B cell (primary cell): Measurements from ENCODE around the gene SLC24A3. TPM values are rescaled to one million over a fixed set of nuclear protein-coding genes. Genes with fewer than 3 reads are reported as not detected.

ENCODE experiments used
- ATAC-seq: fragments of 200-7000 bp; cut with Tn5 transposase; one replicate; pipeline ENCODE4 v1.10.0; 2021; ENCODE audit warnings: low read depth, mild to moderate bottlenecking, moderate number of reproducible peaks, moderate library complexity
- CTCF ChIA-PET: fragments of 350-600 bp; sonication (Branson Sonifier 250); formaldehyde crosslinking; loops from one replicate; lab custom pipeline; 2021; ENCODE audit warnings: antibody characterized with exemption, inconsistent platforms; lab: Charles Lee
- POLR2A ChIA-PET: fragments of 350-600 bp; sonication (Branson Sonifier 250); formaldehyde crosslinking; loops from one replicate; lab custom pipeline; 2021; ENCODE audit warnings: antibody characterized with exemption; lab: Charles Lee
- DNase-seq: peaks from one replicate; pipeline ENCODE4 v3.0.0; 2013
- H2AFZ ChIP-seq: 2 replicates; pipeline ENCODE4 v1.6.1; 2012; ENCODE audit warnings: mild to moderate bottlenecking, low read depth, low read length; ENCODE audit not compliant: insufficient read depth, poor library complexity, severe bottlenecking
- H3K27ac ChIP-seq, 2 donors: 1 replicate in 1 of 2; 2 replicates in 1 of 2; pipeline ENCODE4 v1.5.1; 2012 to 2013; ENCODE audit warnings: low read length in 2 of 2, mild to moderate bottlenecking in 2 of 2, moderate library complexity in 1 of 2
- H3K27me3 ChIP-seq, 4 experiments: fragments of 200-600 bp in 1 of 4; sonication (generic) in 1 of 4; replicated peaks in 1 of 4; 1 replicate in 2 of 4; 2 replicates in 2 of 4; pipeline versions ENCODE4 v1.6.1 to v1.7.0; 2013 to 2016; ENCODE audit warnings: low read length in 3 of 4, mild to moderate bottlenecking in 2 of 4, mixed read lengths in 1 of 4, moderate library complexity in 1 of 4; ENCODE audit not compliant: insufficient read depth in 4 of 4, control insufficient read depth in 3 of 4; ENCODE audit errors: control extremely low read depth in 1 of 4
- H3K36me3 ChIP-seq, 2 experiments: replicated peaks in 1 of 2; 1 replicate in 1 of 2; 2 replicates in 1 of 2; pipeline versions ENCODE4 v1.6.1 to v1.7.1; 2013; ENCODE audit warnings: low read length in 1 of 2; ENCODE audit not compliant: insufficient read depth in 2 of 2, control insufficient read depth in 1 of 2; ENCODE audit errors: control extremely low read depth in 1 of 2, extremely low read depth in 1 of 2
- H3K4me1 ChIP-seq, 2 donors: fragments of 200-600 bp in 1 of 2; sonication (generic) in 1 of 2; 1 replicate in 1 of 2; 2 replicates in 1 of 2; pipeline versions ENCODE4 v1.5.1 to v1.6.1; 2013 to 2017; ENCODE audit warnings: low read length in 2 of 2; ENCODE audit not compliant: control insufficient read depth in 2 of 2, insufficient read depth in 2 of 2
- H3K4me2 ChIP-seq: replicated peaks from 2 replicates; pipeline ENCODE3; 2012; ENCODE audit warnings: mild to moderate bottlenecking, low read depth, low read length; ENCODE audit not compliant: poor library complexity, severe bottlenecking
- H3K4me3 ChIP-seq, 5 experiments: fragments of 200-600 bp in 1 of 5; sonication (generic) in 1 of 5; 1 replicate in 3 of 5; 2 replicates in 2 of 5; pipeline versions ENCODE4 v1.5.1 to v1.7.0; 2011 to 2016; ENCODE audit warnings: low read length in 4 of 5, mild to moderate bottlenecking in 4 of 5, low read depth in 2 of 5, control low read depth in 1 of 5, moderate library complexity in 1 of 5; ENCODE audit not compliant: insufficient read depth in 1 of 5; ENCODE audit errors: control extremely low read depth in 1 of 5, extremely low read depth in 1 of 5
- H3K79me2 ChIP-seq: fragments of 200-600 bp; sonication (generic); one replicate; pipeline ENCODE4 v1.6.0; 2016; ENCODE audit warnings: low read length; ENCODE audit not compliant: control insufficient read depth, insufficient read depth
- H3K9ac ChIP-seq: fragments of 200-600 bp; sonication (generic); 2 replicates; pipeline ENCODE4 v1.6.1; 2017; ENCODE audit warnings: mild to moderate bottlenecking, low read length, moderate library complexity
- H3K9me3 ChIP-seq, 3 donors: one replicate each; pipeline versions ENCODE4 v1.6.1 to v1.7.1; 2013; ENCODE audit warnings: low read length in 2 of 3; ENCODE audit not compliant: control insufficient read depth in 2 of 3, insufficient read depth in 1 of 3; ENCODE audit errors: control extremely low read depth in 1 of 3
- H4K20me1 ChIP-seq: 2 replicates; pipeline ENCODE4 v1.6.0; 2012; ENCODE audit warnings: mild to moderate bottlenecking, low read length; ENCODE audit not compliant: insufficient read depth, control insufficient read depth, poor library complexity, severe bottlenecking
- H3K27ac Mint-ChIP-seq: one replicate; pipeline ENCODE4 v1.8.0; 2021; ENCODE audit warnings: mixed read lengths
- H3K27me3 Mint-ChIP-seq: one replicate; pipeline ENCODE4 v1.8.0; 2021; ENCODE audit warnings: mixed read lengths
- H3K4me1 Mint-ChIP-seq: one replicate; pipeline ENCODE4 v1.8.0; 2021; ENCODE audit warnings: mixed read lengths
- H3K4me3 Mint-ChIP-seq: one replicate; pipeline ENCODE4 v1.8.0; 2021; ENCODE audit warnings: mixed read lengths
- H3K9me3 Mint-ChIP-seq: one replicate; pipeline ENCODE4 v1.8.0; 2022; ENCODE audit warnings: mixed read lengths; ENCODE audit not compliant: insufficient read depth
- EZH2 ChIP-seq: IDR thresholded peaks from 2 replicates; pipeline ENCODE4 v1.6.1; 2012; ENCODE audit warnings: borderline replicate concordance, low read depth, mild to moderate bottlenecking, moderate library complexity, low read length; ENCODE audit not compliant: insufficient read depth, poor library complexity, severe bottlenecking
- WGBS: methylation state at CpG from one replicate; pipeline ENCODE4 v1.1.5; 2013; ENCODE audit warnings: missing lambda C conversion rate; ENCODE audit not compliant: insufficient coverage; 5-methylcytosine and 5-hydroxymethylcytosine counted together
- intact Hi-C: fragments of 100-400 bp; cut with micrococcal nuclease; formaldehyde crosslinking; loops from one replicate; pipeline ENCODE4 v1.10.0; 2022
- polyA plus RNA-seq: library from polyadenylated mRNA; depleted of rRNA; stranded (reverse); fragments of >200 nt; gene quantifications from 2 replicates; pipeline ENCODE4 v1.2.3, GENCODE V29; 2012
- total RNA-seq, 2 donors: library from RNA; stranded (reverse); fragments of 120-200 nt in 1 of 2; gene quantifications; 1 replicate in 1 of 2; 2 replicates in 1 of 2; pipeline versions ENCODE4 v1.2.3 to v1.2.4, GENCODE V29; 2013 to 2022
- TF ChIP-seq, protein P1 (sequence below): fragments of 200-600 bp; IDR thresholded peaks from one replicate; pipeline ENCODE4 v1.8.0; 2022; ENCODE audit warnings: antibody characterized with exemption, mild to moderate bottlenecking

Gene SLC24A3
- total and polyA plus RNA-seq, 2 donors (not counting 1 experiment from before 2014, with no cell fraction given): not detected

DNA sequence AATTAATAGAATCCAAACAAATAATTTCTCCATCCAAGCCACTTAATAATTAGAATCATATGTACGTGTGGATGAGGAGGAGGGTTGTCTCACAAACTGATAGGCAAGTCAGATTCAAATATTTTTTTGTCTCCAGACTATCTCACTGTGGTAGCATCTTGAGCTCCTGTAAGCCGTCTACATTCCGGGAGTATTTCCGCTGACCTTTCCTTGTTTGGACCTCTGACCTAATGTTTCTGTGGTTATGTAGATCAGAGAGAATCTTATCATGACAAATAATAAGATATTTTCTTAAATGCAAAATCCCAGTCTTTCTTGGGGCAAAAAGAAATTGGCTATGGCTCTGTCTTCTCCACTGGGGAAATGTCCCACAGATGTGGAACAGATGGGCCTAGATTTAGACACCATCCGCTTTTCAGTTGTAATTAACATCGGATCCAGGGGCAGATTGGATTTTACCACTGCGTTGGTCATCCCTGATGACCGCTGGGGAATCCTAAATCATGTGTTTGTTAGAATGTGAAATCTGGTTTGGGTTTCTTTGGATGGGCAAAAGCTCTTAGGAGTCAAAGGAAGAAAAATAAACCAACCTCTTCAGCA, 348.5 kb downstream of the SLC24A3 start:
- H3K27me3 ChIP-seq: peaks cover 0 to 10% (median 0%) of the 10 kb centered on the region in 4 experiments
- Mint-ChIP-seq H3K4me1 (no peaks in the 10 kb centered on the region), H3K9me3 (no peaks in the 10 kb centered on the region), H3K27me3 (peaks cover 7% of the 10 kb centered on the region), H3K4me3 (no peak overlapping the region), H3K27ac (no peak overlapping the region)
- H3K4me3 ChIP-seq: no peak overlapping the region
- H3K36me3 ChIP-seq: no peaks in the 10 kb centered on the region
- H3K79me2 ChIP-seq: no peaks in the 10 kb centered on the region
- no peaks in the 10 kb centered on the region for H3K4me1 ChIP-seq
- intact Hi-C loops: no loop called here
- H3K27ac ChIP-seq: no peak overlapping the region
- no peak for TF ChIP-seq EZH2
- TF ChIP-seq, protein P1, sequence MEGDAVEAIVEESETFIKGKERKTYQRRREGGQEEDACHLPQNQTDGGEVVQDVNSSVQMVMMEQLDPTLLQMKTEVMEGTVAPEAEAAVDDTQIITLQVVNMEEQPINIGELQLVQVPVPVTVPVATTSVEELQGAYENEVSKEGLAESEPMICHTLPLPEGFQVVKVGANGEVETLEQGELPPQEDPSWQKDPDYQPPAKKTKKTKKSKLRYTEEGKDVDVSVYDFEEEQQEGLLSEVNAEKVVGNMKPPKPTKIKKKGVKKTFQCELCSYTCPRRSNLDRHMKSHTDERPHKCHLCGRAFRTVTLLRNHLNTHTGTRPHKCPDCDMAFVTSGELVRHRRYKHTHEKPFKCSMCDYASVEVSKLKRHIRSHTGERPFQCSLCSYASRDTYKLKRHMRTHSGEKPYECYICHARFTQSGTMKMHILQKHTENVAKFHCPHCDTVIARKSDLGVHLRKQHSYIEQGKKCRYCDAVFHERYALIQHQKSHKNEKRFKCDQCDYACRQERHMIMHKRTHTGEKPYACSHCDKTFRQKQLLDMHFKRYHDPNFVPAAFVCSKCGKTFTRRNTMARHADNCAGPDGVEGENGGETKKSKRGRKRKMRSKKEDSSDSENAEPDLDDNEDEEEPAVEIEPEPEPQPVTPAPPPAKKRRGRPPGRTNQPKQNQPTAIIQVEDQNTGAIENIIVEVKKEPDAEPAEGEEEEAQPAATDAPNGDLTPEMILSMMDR: no peak
- no peak for DNase-seq
- ChIA-PET CTCF (no interaction called here), POLR2A (no interaction called here)
- no peaks in the 10 kb centered on the region for H3K9me3 ChIP-seq
- H3K9ac ChIP-seq: no peak overlapping the region
- WGBS: 100% methylated on average over 2 of the region's 8 CpGs
- ATAC-seq: no peak
- no peak overlapping the region for H2AFZ ChIP-seq
- H4K20me1 ChIP-seq: no peaks in the 10 kb centered on the region
- H3K4me2 ChIP-seq: no peak overlapping the region

DNA sequence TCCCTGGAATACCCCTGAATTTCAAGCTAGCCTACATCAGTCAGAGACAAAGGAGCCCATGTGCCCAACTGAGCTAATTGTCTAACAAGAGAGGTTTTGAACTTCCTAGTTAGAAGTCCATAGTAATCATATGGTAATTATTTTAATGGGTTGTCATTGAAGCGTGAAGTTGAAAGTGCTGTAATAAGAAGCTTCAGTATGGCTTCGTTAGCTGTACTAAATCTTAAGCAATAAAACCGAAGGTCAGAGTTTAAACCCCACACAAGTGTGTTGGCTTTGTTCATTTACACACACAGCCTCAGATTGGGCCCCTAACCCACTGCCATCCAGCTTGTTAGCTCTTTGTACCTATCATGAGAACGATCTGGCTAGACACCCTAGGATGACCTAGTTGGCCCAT, 350.0 kb downstream of the SLC24A3 start:
- no peak overlapping the region for H3K27ac ChIP-seq
- no peak overlapping the region for H3K4me3 ChIP-seq
- intact Hi-C loops: no loop called here
- Mint-ChIP-seq H3K27ac (no peak overlapping the region), H3K4me1 (no peaks in the 10 kb centered on the region), H3K9me3 (no peaks in the 10 kb centered on the region), H3K27me3 (peaks cover 12% of the 10 kb centered on the region), H3K4me3 (no peak overlapping the region)
- ATAC-seq (no peak), DNase-seq (no peak)
- no peaks in the 10 kb centered on the region for H3K4me1 ChIP-seq
- H3K9ac ChIP-seq: no peak overlapping the region
- 91% methylated on average over 3 of the region's 4 CpGs for WGBS
- no peaks in the 10 kb centered on the region for H3K79me2 ChIP-seq
- TF ChIP-seq, protein P1: no peak
- no peak for TF ChIP-seq EZH2
- ChIA-PET CTCF (no interaction called here), POLR2A (no interaction called here)
- H3K27me3 ChIP-seq: peaks cover 0 to 10% (median 0%) of the 10 kb centered on the region in 4 experiments
- no peaks in the 10 kb centered on the region for H3K9me3 ChIP-seq
- no peaks in the 10 kb centered on the region for H3K36me3 ChIP-seq
- H4K20me1 ChIP-seq: no peaks in the 10 kb centered on the region
- no peak overlapping the region for H2AFZ ChIP-seq
- H3K4me2 ChIP-seq: no peak overlapping the region
